GM23338 (cell line): ENCODE results near the gene A1BG. TPM values are rescaled to one million over a fixed set of nuclear protein-coding genes. Genes with fewer than 3 reads are reported as not detected.

ENCODE experiments used
- ATAC-seq: fragments of 200-7000 bp; cut with Tn5 transposase; 3 replicates; pipeline ENCODE4 v1.9.1; 2020
- DNase-seq: peaks from one replicate; pipeline ENCODE4 v3.0.0-alpha.2; 2015; ENCODE audit warnings: low spot score
- H2AFZ ChIP-seq: fragments of 200-600 bp; sonication (generic); 2 replicates; pipeline ENCODE4 v1.8.0; 2016; ENCODE audit warnings: antibody characterized with exemption, mild to moderate bottlenecking, moderate library complexity
- H3F3A ChIP-seq: fragments of 200-600 bp; sonication (generic); replicated peaks from 2 replicates; pipeline ENCODE4 v1.8.0; 2017; ENCODE audit warnings: antibody characterized with exemption, mixed run types, low read depth
- H3K27ac ChIP-seq: fragments of 200-600 bp; sonication (generic); 2 replicates; pipeline ENCODE4 v1.6.1; 2016; ENCODE audit warnings: low read depth
- H3K27me3 ChIP-seq: fragments of 200-600 bp; sonication (generic); 2 replicates; pipeline ENCODE4 v1.8.0; 2016; ENCODE audit warnings: mild to moderate bottlenecking, mixed run types, moderate library complexity; ENCODE audit not compliant: insufficient read depth
- H3K36me3 ChIP-seq: fragments of 200-600 bp; sonication (generic); 2 replicates; pipeline ENCODE4 v1.8.0; 2016; ENCODE audit warnings: mild to moderate bottlenecking; ENCODE audit not compliant: insufficient read depth
- H3K4me1 ChIP-seq: fragments of 200-600 bp; sonication (generic); 2 replicates; pipeline ENCODE4 v1.8.0; 2016; ENCODE audit warnings: mild to moderate bottlenecking, moderate library complexity; ENCODE audit not compliant: insufficient read depth
- H3K4me2 ChIP-seq: fragments of 200-600 bp; sonication (generic); 2 replicates; pipeline ENCODE4 v1.7.1; 2017; ENCODE audit warnings: mixed run types
- H3K4me3 ChIP-seq: fragments of 200-600 bp; sonication (generic); 2 replicates; pipeline ENCODE4 v1.6.1; 2016; ENCODE audit warnings: mixed run types
- H3K79me2 ChIP-seq: fragments of 200-600 bp; sonication (generic); replicated peaks from 2 replicates; pipeline ENCODE4 v1.8.0; 2017; ENCODE audit warnings: mild to moderate bottlenecking; ENCODE audit not compliant: insufficient read depth
- H3K9me2 ChIP-seq: fragments of 200-600 bp; sonication (generic); 2 replicates; pipeline ENCODE4 v1.8.0; 2017; ENCODE audit not compliant: insufficient read depth
- H4K20me1 ChIP-seq: fragments of 200-600 bp; sonication (generic); replicated peaks from 2 replicates; pipeline ENCODE4 v1.8.0; 2017; ENCODE audit warnings: mild to moderate bottlenecking; ENCODE audit not compliant: insufficient read depth
- H3K27ac Mint-ChIP-seq: 2 replicates; pipeline ENCODE4 v1.8.0; 2020; ENCODE audit warnings: inconsistent platforms, mild to moderate bottlenecking, moderate library complexity, mixed read lengths
- H3K27me3 Mint-ChIP-seq: 3 replicates; pipeline ENCODE4 v1.8.0; 2022; ENCODE audit warnings: low read depth, mild to moderate bottlenecking, moderate library complexity, mixed read lengths, inconsistent platforms; ENCODE audit not compliant: insufficient read depth, poor library complexity
- H3K36me3 Mint-ChIP-seq: 3 replicates; pipeline ENCODE4 v1.8.0; 2021; ENCODE audit warnings: low read depth, mild to moderate bottlenecking, inconsistent platforms, moderate library complexity, mixed read lengths
- H3K4me1 Mint-ChIP-seq: 3 replicates; pipeline ENCODE4 v1.8.0; 2020; ENCODE audit warnings: mild to moderate bottlenecking, inconsistent platforms, mixed read lengths
- H3K4me3 Mint-ChIP-seq: 3 replicates; pipeline ENCODE4 v1.8.0; 2021; ENCODE audit warnings: moderate library complexity, mild to moderate bottlenecking, inconsistent platforms, mixed read lengths
- H3K9me3 Mint-ChIP-seq: 3 replicates; pipeline ENCODE4 v1.8.0; 2020; ENCODE audit warnings: moderate library complexity, mild to moderate bottlenecking, inconsistent platforms, mixed read lengths
- CREB1 ChIP-seq: fragments of 250-450 bp; sonication (Bioruptor Pico); IDR thresholded peaks from 2 replicates; pipeline ENCODE4 v1.5.0; 2020; ENCODE audit warnings: low read depth, mild to moderate bottlenecking, moderate library complexity
- CTCF ChIP-seq, 2 experiments: fragments of 200-600 bp in 1 of 2; sonication (generic) in 1 of 2; conservative IDR thresholded peaks; 2 replicates each; pipeline versions ENCODE4 v1.5.1 to v1.6.1; 2016 to 2017; ENCODE audit warnings: antibody characterized with exemption in 2 of 2, low read depth in 2 of 2, mild to moderate bottlenecking in 2 of 2, moderate library complexity in 1 of 2
- ETS1 ChIP-seq: IDR thresholded peaks from 2 replicates; pipeline ENCODE4 v1.6.1; 2016; ENCODE audit warnings: antibody characterized with exemption
- EZH2 ChIP-seq: fragments of 200-600 bp; sonication (generic); IDR thresholded peaks from one replicate; pipeline ENCODE4 v1.8.0; 2017; ENCODE audit warnings: antibody characterized with exemption, mild to moderate bottlenecking, low read depth; ENCODE audit not compliant: unreplicated experiment
- EZH2phosphoT487 ChIP-seq: fragments of 200-600 bp; sonication (generic); IDR thresholded peaks from one replicate; pipeline ENCODE4 v1.8.1; 2018; ENCODE audit warnings: antibody characterized with exemption; ENCODE audit not compliant: unreplicated experiment
- POLR2AphosphoS5 ChIP-seq: IDR thresholded peaks from 2 replicates; pipeline ENCODE4 v1.6.1; 2016; ENCODE audit warnings: antibody characterized with exemption, low read depth
- REST ChIP-seq: IDR thresholded peaks from one replicate; pipeline ENCODE4 v1.6.1; 2018; ENCODE audit warnings: antibody characterized with exemption; ENCODE audit not compliant: unreplicated experiment
- ZNF331 ChIP-seq: fragments of 250-450 bp; sonication (Bioruptor Pico); IDR thresholded peaks from 2 replicates; pipeline ENCODE4 v1.5.0; 2020; ENCODE audit warnings: low read depth, mild to moderate bottlenecking, moderate library complexity
- polyA plus RNA-seq: library from polyadenylated mRNA; unstranded; fragments of >200 nt; fragmentation: Nextera tagmentation; extraction: Ambion mirVana; gene quantifications from 2 replicates; pipeline ENCODE4 v1.2.1, GENCODE V29; 2016
- total RNA-seq: library from RNA; depleted of rRNA; stranded (reverse); fragments of >200 nt; shearing (Covaris generic); gene quantifications from 2 replicates; pipeline ENCODE4 v1.2.3, GENCODE V29; 2014

The A1BG gene
- total and polyA plus RNA-seq, 2 experiments from 2014 or later = 17.7 to 43.5 TPM

- peak overlapping the region; percentile 90 for H2AFZ ChIP-seq
- H3K9me2 ChIP-seq = no peaks in the 10 kb centered on the region
- H3K4me1 ChIP-seq = peaks cover 5% of the 10 kb centered on the region; the same call in 1 of the 2 replicates
- H3K36me3 Mint-ChIP-seq = peaks cover 4% of the 10 kb centered on the region
- peak; percentile 91 for ATAC-seq
- peak overlapping the region; percentile 92 for H3K4me2 ChIP-seq
- H3K4me3 Mint-ChIP-seq = peak overlapping the region; percentile 91
- H3K9me3 Mint-ChIP-seq = peaks cover 3% of the 10 kb centered on the region; the same call in 2 of the 3 replicates
- DNase-seq = peak; percentile 99
- 0 out of 2 replicates have a peak overlapping the region, but pooled peaks have one; percentile 43 for H3K27ac Mint-ChIP-seq
- no peaks in the 10 kb centered on the region for H3K79me2 ChIP-seq
- TF ChIP-seq EZH2 = no peak
- peak; percentile 89 for TF ChIP-seq POLR2AphosphoS5
- TF ChIP-seq CREB1 = peak; percentile 94
- no peaks in the 10 kb centered on the region for H3K36me3 ChIP-seq
- no peaks in the 10 kb centered on the region for H4K20me1 ChIP-seq
- peaks cover 9% of the 10 kb centered on the region; the same call in 2 of the 3 replicates for H3K4me1 Mint-ChIP-seq
- H3K27ac ChIP-seq = no peak overlapping the region
- peak overlapping the region; percentile 83 for H3K4me3 ChIP-seq
- H3F3A ChIP-seq = peaks cover 8% of the 10 kb centered on the region
- peaks cover 28% of the 10 kb centered on the region for H3K27me3 Mint-ChIP-seq
- peaks cover 21% of the 10 kb centered on the region for H3K27me3 ChIP-seq
These were observed 47.9 kb upstream of the A1BG start for GRCh38 chr19:58400916-58401839.

- Histone ChIP-seq H3K79me2 (no peaks in the 10 kb centered on the region), H2AFZ (peak overlapping the region; percentile 90), H3K36me3 (no peaks in the 10 kb centered on the region), H3K4me1 (peaks cover 5% of the 10 kb centered on the region; the same call in 1 of the 2 replicates), H3F3A (peaks cover 13% of the 10 kb centered on the region), H4K20me1 (no peaks in the 10 kb centered on the region), H3K9me2 (no peaks in the 10 kb centered on the region), H3K4me3 (peak overlapping the region; percentile 69), H3K27me3 (peaks cover 21% of the 10 kb centered on the region), H3K4me2 (peak overlapping the region; percentile 92), H3K27ac (no peak overlapping the region)
- H3K4me1 Mint-ChIP-seq = peaks cover 12% of the 10 kb centered on the region; the same call in 2 of the 3 replicates
- TF ChIP-seq CTCF (conservative IDR thresholded peaks at IDR 0.05; ENCODE audit: low read depth in 2 of 2) (no peak), POLR2AphosphoS5 (no peak), EZH2 (no peak), REST (no peak), EZH2phosphoT487 (no peak), ETS1 (no peak), ZNF331 (no peak)
- DNase-seq = no peak
- H3K9me3 Mint-ChIP-seq = peaks cover 3% of the 10 kb centered on the region; the same call in 1 of the 3 replicates
- peaks cover 4% of the 10 kb centered on the region for H3K36me3 Mint-ChIP-seq
- no peak for ATAC-seq
- H3K4me3 Mint-ChIP-seq = peak overlapping the region; percentile 91
- no peak overlapping the region for H3K27ac Mint-ChIP-seq
- H3K27me3 Mint-ChIP-seq = peaks cover 34% of the 10 kb centered on the region
These were observed 47.1 kb upstream of the A1BG start for GRCh38 chr19:58400316-58400915.
